GM19025 (cell line): ENCODE results near the gene MAGEC1.
"Not testable (repeated sequence)": the region's sequence is repeated elsewhere in the genome, so short reads cannot be mapped to it uniquely, and the experiment has no call there.

Experiments used
- ATAC-seq: cut with Tn5 transposase; IDR thresholded peaks from one replicate; pipeline ENCODE4 v1.9.1; 2021; ENCODE audit warnings: mild to moderate bottlenecking, low read depth, moderate library complexity; ENCODE audit not compliant: unreplicated experiment

The MAGEC1 gene, protein sequence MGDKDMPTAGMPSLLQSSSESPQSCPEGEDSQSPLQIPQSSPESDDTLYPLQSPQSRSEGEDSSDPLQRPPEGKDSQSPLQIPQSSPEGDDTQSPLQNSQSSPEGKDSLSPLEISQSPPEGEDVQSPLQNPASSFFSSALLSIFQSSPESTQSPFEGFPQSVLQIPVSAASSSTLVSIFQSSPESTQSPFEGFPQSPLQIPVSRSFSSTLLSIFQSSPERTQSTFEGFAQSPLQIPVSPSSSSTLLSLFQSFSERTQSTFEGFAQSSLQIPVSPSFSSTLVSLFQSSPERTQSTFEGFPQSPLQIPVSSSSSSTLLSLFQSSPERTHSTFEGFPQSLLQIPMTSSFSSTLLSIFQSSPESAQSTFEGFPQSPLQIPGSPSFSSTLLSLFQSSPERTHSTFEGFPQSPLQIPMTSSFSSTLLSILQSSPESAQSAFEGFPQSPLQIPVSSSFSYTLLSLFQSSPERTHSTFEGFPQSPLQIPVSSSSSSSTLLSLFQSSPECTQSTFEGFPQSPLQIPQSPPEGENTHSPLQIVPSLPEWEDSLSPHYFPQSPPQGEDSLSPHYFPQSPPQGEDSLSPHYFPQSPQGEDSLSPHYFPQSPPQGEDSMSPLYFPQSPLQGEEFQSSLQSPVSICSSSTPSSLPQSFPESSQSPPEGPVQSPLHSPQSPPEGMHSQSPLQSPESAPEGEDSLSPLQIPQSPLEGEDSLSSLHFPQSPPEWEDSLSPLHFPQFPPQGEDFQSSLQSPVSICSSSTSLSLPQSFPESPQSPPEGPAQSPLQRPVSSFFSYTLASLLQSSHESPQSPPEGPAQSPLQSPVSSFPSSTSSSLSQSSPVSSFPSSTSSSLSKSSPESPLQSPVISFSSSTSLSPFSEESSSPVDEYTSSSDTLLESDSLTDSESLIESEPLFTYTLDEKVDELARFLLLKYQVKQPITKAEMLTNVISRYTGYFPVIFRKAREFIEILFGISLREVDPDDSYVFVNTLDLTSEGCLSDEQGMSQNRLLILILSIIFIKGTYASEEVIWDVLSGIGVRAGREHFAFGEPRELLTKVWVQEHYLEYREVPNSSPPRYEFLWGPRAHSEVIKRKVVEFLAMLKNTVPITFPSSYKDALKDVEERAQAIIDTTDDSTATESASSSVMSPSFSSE

DNA sequence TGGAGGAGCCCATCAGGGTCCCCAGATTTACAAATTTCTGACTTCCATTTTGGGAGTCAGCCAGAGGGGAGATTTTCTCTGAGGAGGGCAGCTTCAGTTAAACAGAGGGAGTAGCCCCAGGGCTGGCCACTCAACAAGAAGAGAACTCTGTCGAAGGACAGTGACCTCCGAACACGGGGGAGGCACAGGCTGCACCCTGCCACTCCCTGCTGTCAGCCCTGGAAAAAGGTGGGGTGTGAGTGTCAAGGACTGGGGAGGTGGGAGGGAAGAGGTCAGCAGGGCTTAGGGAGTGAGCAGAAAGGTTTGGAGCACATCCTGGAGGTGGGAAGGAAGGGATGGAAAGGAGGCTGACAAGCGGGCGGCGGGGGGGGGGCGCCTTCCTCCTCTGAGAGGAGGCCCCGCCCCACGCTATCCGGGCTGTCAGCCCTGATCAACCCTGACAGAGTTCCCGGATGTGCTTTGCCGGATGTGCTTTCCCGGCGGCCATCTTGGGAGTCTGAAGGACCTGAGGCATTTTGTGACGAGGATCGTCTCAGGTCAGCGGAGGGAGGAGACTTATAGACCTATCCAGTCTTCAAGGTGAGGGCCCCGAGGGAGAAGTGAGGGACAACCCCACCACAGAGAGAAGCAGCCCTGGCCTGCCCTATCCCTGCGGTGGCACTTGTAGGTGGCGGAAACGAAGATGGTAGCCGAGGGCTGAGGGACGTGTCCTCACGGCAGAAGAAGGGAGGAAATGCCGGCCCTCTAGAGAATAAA is at the start of gene MAGEC1:
MAGEC1 (plus strand) TSS at position 495 of the 756 bp plus-strand sequence. CDS start 1,179 bp downstream, outside the sequence.
- ATAC-seq: no peak

DNA sequence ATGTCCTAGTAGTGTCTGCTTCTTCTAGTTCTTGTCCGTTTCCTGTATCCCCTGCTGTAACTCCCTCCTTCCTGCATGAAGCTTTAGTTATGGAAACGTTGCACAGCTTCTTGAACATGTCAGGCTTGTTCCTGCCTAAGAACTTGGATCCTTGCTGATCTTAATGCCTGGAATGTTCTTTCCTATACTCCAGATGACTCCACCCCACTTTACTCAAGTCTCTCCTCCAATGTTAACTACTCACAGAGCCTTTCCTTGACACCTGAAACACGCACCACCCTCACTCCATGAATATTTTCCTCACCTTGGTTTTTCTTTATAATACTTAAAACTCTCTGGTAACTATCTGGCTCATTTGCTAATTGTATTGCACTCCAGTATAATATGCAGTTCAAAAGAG is 46.2 kb upstream of the MAGEC1 start:
- no peak for ATAC-seq

DNA sequence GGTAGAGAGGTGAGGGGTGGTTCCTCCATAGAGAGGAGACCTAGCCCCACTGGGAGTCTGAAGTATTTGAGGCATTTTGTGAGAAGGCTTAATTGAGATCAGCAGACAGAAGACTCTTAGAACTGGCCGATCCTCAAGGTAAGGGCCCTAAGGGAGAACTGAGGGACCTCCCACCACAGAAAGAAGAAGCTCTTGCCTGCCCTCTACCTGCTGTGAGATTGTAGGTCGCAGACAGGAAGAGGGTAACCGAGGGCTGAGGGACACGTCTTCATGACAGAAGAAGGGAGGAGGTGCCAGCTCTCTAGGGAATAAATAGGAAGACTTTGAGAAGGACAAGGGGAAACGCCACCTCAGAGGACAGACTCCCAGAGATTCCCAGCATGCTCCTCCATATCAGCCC is 24.1 kb upstream of the MAGEC1 start:
- ATAC-seq: no peak

DNA sequence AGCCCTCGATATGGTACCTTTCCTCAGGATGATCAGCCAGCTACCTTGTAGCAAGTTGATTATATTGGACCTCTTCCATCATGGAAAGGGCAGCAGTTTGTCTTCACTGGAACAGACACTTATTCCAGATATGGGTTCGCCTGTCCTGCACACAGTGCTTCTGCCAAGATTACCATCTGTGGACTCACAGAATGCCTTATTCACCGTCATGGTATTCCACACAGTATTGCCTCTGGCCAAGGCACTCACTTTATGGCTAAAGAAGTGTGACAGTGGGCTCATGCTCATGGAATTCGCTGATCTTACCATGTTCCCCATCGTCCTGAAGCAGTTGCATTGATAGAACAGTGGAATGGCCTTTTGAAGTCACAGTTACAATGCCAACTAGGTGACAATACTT is 14.9 kb upstream of the MAGEC1 start:
- ATAC-seq: not testable (repeated sequence)

DNA sequence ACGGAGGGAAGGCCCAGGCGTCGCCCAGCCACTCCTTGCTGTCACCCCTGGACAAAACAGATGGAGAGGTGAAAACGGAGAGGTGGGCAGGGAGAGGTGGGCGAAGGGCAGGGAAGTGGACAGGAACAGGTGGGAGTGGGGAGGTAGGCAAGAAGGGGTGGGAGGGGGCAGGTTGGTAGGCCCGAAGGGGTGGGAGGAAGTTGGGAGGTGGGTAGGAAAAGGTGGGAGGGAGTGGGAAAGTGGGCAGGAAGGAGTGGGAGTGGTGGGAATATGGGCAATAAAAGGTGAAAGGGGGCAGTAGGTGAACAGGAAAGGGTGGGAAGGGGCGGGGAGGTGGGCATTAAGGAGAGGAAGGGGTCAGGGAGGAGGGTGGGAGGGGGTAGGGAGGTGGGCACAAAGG is 9.0 kb upstream of the MAGEC1 start:
- no peak for ATAC-seq

DNA sequence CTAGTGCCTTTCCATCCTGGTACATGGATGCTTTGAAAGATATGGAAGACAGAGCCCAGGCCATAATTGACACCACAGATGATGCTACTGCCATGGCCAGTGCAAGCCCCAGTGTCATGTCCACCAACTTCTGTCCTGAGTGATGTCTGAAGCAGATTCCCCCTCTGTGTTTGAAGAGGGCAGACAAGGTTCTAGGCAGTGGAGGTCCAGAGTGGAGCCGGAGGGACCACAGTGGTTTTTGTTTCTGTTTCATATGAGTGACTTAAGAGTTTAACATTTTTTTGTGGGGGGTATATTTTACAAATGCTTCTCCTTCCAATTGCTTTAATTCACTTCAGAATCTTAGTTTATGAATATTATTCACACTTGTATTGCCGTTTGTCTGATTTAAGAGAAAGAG is 6.0 kb upstream of the MAGEC1 start:
- ATAC-seq: no peak

DNA sequence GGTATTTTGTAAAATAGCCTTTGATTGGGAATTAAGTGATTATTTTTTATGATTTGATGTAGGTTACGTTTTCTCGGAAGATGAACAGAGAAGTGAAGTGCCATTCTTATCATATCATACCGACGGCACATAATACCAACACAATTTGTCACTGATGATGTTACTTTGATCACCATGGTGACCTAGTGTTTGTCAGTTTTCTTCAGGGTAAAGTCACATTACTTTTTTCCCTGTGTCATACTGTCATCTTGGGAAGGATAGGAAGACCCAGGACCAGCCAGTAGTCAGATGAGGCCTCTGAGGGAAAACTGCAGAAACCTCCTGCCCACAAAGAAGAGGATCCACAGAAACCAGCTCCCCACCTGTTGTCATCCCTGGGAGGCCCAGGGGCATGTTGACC is 1.3 kb upstream of the MAGEC1 start:
- ATAC-seq: no peak

DNA sequence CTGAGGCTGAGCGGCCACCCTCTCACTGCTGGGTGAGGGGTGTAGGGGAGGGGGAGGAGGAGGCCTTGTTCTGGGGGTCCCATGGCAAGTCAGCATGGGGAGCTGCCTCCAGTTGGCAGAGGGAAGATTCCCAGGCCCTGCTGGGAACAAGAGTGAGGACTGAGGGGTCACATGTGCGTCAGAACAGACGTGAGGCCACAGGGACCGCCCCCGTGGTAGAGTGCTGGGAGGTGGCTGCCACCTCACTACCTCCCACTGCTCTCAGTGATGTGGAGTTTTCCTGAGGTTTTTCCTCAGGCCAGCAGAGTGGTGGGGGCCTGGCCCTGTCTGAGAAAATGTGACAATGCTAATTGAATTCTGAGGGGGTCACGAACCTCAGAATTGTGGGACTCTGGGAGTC is 568 bp downstream of the MAGEC1 start:
- no peak for ATAC-seq

DNA sequence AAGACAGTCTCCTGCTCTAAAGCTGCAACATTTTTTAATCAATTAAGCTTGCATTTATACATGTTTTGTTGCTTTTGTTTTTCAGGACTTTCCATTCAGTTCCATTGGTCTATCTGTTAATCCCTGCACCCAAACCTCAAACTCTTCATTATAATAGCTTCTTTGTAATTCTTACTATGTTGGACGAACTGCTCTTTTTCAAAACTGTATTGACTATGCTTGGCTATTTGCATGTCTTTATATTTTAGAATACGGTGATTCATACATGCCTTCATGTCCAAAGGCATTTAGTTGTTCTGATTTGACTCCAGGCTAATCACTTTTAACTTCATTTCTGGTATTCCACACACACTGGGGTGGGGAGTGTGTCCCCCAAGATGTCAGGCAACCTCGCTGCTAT is 14.1 kb downstream of the MAGEC1 start:
- ATAC-seq: no peak

DNA sequence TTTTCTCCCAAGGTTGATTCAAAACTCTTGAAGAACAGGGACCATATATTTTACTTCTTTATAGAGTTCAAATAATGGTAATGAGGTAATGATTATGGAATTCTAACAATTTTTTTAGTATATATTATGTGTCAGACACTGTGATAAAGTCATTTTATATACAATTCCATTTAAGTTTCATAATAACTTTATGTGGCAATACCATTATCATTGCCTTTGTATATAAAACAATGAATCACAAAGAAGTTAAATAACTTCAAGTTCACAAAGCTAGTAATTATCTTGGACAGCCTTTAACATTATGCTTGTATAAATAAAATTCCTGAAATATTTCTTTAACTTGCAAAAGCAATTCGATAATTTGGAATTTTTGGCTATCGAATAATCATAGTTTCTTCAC is 20.6 kb downstream of the MAGEC1 start:
- ATAC-seq: no peak

DNA sequence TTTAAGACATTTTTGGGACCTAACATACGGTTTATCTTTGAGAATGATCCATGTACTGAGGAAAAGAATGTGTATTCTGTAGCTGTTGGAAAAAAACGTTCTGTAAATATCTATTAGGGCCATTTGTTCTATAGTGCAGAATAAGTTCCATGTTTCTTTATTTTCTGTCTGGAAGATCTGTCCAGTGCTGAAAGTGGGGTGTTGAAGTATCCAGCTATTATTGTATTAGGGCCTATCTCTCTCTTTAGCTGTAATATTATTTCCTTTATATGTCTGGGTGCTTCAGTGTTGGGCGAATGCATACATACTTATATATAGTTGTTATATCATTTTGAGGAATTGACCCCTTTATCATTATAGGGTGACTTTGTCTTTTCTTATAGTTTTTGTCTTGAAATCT is 24.7 kb downstream of the MAGEC1 start:
- no peak for ATAC-seq

DNA sequence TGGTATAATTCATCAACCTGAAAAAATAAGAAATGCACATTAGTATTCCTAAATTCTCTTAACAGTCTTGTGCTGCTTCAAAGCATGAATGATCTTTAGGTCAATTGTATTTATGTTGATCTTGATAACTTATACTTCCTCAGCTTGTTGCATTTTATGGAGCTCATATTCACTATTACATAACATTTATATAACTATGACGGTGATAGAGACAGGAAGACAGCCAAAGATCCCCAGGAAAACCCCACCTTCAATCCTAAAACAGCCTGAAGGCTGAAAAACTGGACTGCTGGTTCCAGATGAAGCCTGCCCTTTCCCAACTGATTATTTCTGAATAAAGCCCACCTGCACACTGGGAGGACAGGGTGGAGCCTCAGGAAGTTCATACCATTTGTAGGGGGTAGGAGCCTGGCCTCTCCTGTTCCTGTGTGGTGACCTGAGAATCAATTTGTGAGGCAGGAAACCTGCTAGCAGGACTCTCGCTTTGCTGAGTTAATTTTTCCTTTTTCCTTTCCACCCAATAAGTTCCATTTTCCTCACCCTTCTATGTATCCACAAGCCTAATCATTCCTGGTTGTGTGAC is 30.5 kb downstream of the MAGEC1 start:
- no peak for ATAC-seq

DNA sequence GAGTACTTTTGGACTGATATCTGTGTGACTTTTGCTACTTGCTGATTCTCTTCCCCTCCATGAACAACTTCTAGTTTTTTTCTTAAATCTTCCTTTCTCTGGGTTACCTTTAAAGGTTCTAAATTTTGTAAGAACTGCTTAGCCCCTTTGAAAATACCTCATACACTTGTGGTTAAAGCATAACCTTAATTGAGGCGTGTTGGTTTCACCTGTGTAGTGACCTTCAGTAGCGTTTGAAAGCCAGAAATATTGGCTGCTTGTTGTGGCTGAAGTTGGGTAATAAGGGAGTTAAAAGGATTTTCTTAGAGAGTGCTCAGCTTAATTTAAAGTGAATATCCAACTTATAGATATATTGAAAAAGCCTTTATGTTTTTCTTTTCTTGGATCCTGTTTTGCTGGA is 32.0 kb downstream of the MAGEC1 start:
- no peak for ATAC-seq

DNA sequence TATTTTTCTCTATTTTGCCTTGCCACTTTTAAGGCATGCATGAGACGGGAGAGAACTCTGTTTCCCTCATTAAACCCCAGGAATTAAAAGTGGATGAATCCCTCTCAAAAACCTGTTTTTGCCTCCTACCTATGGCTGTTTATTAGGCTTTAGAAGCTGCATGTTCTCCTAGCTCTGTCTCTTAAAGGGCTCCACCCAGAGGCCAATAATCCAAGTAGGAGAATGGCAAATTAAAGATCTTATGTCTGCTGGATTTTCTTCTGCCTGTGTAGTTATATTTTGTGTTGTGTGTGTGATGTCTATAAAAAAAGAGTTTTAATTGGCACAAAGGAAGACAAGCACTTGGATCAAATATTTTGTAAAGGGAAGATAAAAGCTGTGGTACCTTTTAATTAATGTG is 32.4 kb downstream of the MAGEC1 start:
- no peak for ATAC-seq

DNA sequence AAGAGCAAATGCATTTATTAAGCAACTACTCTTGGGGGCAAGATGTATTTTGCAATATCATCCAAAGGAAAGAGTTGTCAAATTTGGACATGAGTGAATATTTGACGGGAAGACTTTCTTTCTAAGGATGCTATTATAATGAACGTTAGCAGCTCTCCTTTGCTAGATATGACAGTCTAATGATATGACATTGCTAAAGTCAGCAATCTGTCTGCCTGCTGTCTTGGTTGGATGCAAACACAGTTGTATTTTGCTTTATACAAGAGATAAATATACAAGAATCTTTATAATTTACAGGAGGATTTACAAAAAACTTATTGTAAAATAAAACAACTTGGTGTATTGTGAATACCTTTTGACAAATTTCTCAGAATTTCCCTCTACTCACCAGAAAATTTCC is 37.5 kb downstream of the MAGEC1 start:
- ATAC-seq: no peak

DNA sequence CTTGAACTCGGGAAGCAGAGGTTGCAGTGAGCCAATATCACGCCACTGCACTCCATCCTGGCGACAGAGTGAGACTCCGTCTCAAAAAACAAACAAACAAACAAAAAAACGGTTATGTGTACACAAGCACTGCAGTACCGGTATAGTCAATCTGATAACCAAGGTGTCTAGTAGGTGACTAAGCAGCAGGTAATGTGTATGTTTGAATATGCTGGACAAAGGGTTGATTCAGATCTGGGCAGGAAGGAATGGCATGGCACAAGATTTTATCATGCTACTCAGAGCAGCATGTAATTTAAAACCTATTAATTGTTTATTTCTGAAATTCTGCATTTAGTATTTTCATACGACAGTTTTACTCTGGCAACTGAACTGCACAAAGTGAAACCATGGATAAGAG is 41.7 kb downstream of the MAGEC1 start:
- ATAC-seq: no peak

DNA sequence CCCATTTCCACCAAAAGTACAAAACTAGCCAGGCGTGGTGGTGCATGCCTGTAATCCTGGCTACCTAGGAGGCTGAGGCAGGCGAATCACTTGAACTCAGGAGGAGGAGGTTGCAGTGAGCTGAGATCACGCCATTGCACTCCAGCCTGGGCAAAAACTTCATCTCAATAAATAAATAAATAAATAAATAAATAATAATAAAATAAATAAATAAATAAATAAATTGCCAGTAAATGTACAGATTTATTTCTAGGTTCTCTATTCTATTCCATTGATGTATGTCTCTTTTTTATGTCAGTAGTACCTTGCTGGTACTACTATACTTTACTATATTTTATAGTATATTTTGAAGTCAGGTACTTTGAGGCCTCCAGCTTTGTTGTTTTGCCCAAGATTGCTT is 43.7 kb downstream of the MAGEC1 start:
- ATAC-seq: no peak

DNA sequence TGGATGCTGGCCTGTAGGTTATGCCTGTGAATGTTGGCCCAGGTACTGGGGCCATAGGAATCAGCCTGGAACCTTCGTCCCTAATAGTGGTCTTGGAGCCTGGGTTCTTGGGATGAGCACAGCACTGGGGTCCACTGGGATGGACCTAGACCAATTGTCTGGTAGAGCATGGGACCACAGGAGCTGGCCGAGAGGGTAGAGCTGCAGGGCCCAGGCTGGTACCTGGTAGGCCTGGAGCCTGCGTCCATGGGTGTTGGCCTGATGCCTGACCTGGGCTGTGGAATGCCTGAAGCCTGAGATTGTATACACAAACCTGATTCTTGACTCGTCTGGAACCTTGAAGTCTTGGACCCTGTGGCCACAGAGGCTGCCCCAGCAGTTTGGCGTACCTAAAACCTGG is 48.9 kb downstream of the MAGEC1 start:
- no peak for ATAC-seq

DNA sequence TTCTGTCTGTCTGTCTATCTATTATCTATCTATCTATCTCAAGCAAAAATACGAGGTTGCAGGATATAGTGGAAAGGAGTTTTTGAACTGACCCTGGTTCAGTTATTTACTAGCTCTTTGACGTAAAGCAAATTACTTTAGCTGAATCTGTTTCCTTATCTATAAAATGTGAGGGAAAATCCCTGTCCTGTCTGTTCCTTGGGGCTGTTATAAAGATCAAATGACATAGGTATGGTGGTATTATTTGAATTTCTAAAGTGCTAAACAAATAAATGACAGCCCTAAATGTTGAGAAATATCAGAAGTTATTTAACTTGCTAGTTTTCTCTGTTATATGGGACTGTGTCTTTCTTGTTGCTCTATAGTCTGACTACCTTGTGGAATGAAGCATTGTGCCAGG is 55.0 kb downstream of the MAGEC1 start:
- no peak for ATAC-seq
